Measurements from ENCODE around the gene PKM.

Gene PKM

DNA sequence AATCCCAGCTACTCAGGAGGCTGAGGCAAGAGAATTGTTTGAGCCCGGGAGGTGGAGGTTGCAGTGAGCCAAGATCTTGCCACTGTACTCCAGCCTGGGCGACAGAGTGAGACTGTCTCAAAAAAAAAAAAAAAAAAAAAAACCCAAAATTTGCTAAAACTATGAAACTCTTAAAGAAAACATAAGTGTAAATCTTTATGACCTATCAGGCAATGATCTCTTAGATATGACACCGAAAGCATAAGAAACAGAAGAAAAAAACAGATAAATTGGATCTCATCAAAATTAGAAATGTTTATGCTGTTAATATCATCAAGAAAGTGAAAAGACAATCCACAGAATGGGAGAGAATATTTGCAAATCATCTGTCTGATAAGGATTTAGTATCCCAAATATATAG is 48.7 kb downstream of the PKM start:
- Histone ChIP-seq H3K27me3 (replicated peaks; ENCODE audit: insufficient read depth, low read length) (no peaks in the 10 kb centered on the region), H3K4me3 (ENCODE audit: low read length) (no peak overlapping the region), H4K20me1 (ENCODE audit: insufficient read depth, low read length) (no peaks in the 10 kb centered on the region), H3K27ac (ENCODE audit: low read length) (no peak overlapping the region), H3K4me1 (ENCODE audit: low read length) (no peaks in the 10 kb centered on the region), H3K79me2 (ENCODE audit: low read length) (no peaks in the 10 kb centered on the region), H3F3A (ENCODE audit: insufficient read depth, low read length) (no peaks in the 10 kb centered on the region), H3K4me2 (ENCODE audit: low read depth, low read length) (no peak overlapping the region), H3K9me3 (replicated peaks; ENCODE audit: insufficient read depth, low read length) (no peaks in the 10 kb centered on the region), H2AFZ (ENCODE audit: low read length) (no peak overlapping the region), H3K9me2 (replicated peaks; ENCODE audit: insufficient read depth, low read length) (no peaks in the 10 kb centered on the region), H3K9ac (ENCODE audit: low read length) (no peak overlapping the region), H3K36me3 (replicated peaks; ENCODE audit: insufficient read depth, low read length) (no peaks in the 10 kb centered on the region)
- DNase-seq, result no peak
- no peak for TF ChIP-seq EZH2phosphoT487 (IDR thresholded peaks at IDR 0.05; ENCODE audit: low read length)
- TF ChIP-seq EZH2 (optimal IDR thresholded peaks at IDR 0.05; ENCODE audit: low read depth, low read length), result no peak
- TF ChIP-seq, protein P1, sequence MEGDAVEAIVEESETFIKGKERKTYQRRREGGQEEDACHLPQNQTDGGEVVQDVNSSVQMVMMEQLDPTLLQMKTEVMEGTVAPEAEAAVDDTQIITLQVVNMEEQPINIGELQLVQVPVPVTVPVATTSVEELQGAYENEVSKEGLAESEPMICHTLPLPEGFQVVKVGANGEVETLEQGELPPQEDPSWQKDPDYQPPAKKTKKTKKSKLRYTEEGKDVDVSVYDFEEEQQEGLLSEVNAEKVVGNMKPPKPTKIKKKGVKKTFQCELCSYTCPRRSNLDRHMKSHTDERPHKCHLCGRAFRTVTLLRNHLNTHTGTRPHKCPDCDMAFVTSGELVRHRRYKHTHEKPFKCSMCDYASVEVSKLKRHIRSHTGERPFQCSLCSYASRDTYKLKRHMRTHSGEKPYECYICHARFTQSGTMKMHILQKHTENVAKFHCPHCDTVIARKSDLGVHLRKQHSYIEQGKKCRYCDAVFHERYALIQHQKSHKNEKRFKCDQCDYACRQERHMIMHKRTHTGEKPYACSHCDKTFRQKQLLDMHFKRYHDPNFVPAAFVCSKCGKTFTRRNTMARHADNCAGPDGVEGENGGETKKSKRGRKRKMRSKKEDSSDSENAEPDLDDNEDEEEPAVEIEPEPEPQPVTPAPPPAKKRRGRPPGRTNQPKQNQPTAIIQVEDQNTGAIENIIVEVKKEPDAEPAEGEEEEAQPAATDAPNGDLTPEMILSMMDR (IDR thresholded peaks at IDR 0.05; ENCODE audit: low read length), result no peak

DNA sequence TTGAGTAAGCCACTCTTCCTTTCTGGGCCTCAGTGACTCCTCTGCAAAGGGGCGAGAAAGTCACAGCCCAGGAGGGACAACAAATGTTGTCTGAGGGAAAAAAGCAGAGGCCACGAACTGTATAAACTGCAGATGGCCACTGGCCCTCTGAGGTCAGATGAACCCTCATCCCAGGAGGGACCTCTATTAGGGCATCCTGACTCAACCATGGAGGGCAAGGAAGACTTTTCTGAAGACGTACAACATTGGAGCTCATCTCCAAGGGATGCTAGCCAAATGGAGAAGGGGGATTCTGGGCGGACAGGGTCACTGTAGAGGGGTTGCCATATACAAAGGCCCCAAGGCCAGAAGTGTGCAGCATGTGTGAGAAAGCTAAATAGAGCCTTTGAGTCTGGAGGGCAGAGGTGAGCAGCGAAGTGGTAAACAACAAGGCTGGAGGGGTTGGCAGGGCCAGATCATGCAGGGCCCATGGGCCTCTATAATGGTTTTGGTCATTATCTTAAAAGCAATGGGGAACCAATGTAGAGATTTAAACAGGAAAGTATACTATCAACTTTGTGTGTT is 50.1 kb downstream of the PKM start:
- Histone ChIP-seq H3F3A (ENCODE audit: insufficient read depth, low read length) (no peaks in the 10 kb centered on the region), H2AFZ (ENCODE audit: low read length) (no peak overlapping the region), H3K4me1 (ENCODE audit: low read length) (no peaks in the 10 kb centered on the region), H3K27me3 (replicated peaks; ENCODE audit: insufficient read depth, low read length) (no peaks in the 10 kb centered on the region), H3K79me2 (ENCODE audit: low read length) (no peaks in the 10 kb centered on the region), H4K20me1 (ENCODE audit: insufficient read depth, low read length) (no peaks in the 10 kb centered on the region), H3K9ac (ENCODE audit: low read length) (no peak overlapping the region), H3K4me3 (ENCODE audit: low read length) (no peak overlapping the region), H3K9me2 (replicated peaks; ENCODE audit: insufficient read depth, low read length) (no peaks in the 10 kb centered on the region), H3K36me3 (replicated peaks; ENCODE audit: insufficient read depth, low read length) (no peaks in the 10 kb centered on the region), H3K27ac (ENCODE audit: low read length) (no peak overlapping the region), H3K9me3 (replicated peaks; ENCODE audit: insufficient read depth, low read length) (no peaks in the 10 kb centered on the region), H3K4me2 (ENCODE audit: low read depth, low read length) (no peak overlapping the region)
- no peak for DNase-seq
- no peak for TF ChIP-seq EZH2 (optimal IDR thresholded peaks at IDR 0.05; ENCODE audit: low read depth, low read length)
- TF ChIP-seq, protein P1 (IDR thresholded peaks at IDR 0.05; ENCODE audit: low read length), result no peak
- TF ChIP-seq EZH2phosphoT487 (IDR thresholded peaks at IDR 0.05; ENCODE audit: low read length), result no peak

DNA sequence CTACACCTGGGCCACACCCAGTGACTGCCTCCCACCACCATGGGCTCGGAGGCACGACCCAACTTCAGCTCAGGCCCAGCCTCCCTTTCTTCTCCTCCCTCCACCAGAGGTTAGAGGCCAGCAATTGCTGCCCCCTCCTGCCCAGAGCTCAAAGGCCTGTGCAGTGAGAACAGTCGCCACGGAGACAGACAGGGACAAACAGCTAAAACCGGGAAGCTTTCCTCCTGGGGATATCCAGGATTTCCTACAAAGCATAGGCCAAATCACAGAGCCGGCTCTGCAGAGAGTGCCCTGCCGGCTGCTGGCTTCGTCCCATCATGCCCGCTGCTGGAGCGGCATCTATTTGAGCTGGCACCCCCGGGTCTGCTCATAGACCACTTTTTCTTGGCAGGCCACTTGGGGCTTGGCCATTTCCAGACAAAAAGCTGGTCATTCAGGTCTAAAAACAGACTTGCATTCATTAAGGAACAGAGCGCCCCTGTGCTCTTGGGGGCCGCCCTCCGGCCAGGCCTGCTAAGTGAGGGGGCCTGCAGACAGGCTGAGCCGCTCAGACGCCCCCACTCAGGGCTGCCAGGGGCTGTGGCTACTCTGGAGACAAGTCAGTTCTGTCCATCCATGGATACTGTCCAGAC is 50.9 kb downstream of the PKM start:
- Histone ChIP-seq H3K27me3 (replicated peaks; ENCODE audit: insufficient read depth, low read length) (no peaks in the 10 kb centered on the region), H3K27ac (ENCODE audit: low read length) (no peak overlapping the region), H3K9me3 (replicated peaks; ENCODE audit: insufficient read depth, low read length) (no peaks in the 10 kb centered on the region), H3K4me1 (ENCODE audit: low read length) (no peaks in the 10 kb centered on the region), H3K79me2 (ENCODE audit: low read length) (no peaks in the 10 kb centered on the region), H3K4me3 (ENCODE audit: low read length) (no peak overlapping the region), H3F3A (ENCODE audit: insufficient read depth, low read length) (no peaks in the 10 kb centered on the region), H3K36me3 (replicated peaks; ENCODE audit: insufficient read depth, low read length) (no peaks in the 10 kb centered on the region), H3K9me2 (replicated peaks; ENCODE audit: insufficient read depth, low read length) (no peaks in the 10 kb centered on the region), H4K20me1 (ENCODE audit: insufficient read depth, low read length) (no peaks in the 10 kb centered on the region), H2AFZ (ENCODE audit: low read length) (no peak overlapping the region), H3K9ac (ENCODE audit: low read length) (no peak overlapping the region), H3K4me2 (ENCODE audit: low read depth, low read length) (no peak overlapping the region)
- no peak for DNase-seq
- TF ChIP-seq EZH2 (optimal IDR thresholded peaks at IDR 0.05; ENCODE audit: low read depth, low read length) (no peak), EZH2phosphoT487 (IDR thresholded peaks at IDR 0.05; ENCODE audit: low read length) (no peak)
- TF ChIP-seq, protein P1 (IDR thresholded peaks at IDR 0.05; ENCODE audit: low read length), result no peak

Measured in MM.1S (cell line).